Neural cell (in vitro differentiated cells): ENCODE data around the gene KIF5A. TPM values are rescaled to one million over a fixed set of nuclear protein-coding genes. Genes with fewer than 3 reads are reported as not detected.
"Not testable (repeated sequence)": the region's sequence is repeated elsewhere in the genome, so short reads cannot be mapped to it uniquely, and the experiment has no call there.

Experiments used
- H2AFZ ChIP-seq: fragments of 200-600, 300-800 bp; sonication (generic), shearing (Covaris generic); 2 replicates; pipeline ENCODE4 v1.6.0; 2014; ENCODE audit warnings: low read depth, mild to moderate bottlenecking, antibody characterized with exemption, low read length, moderate library complexity
- H3F3A ChIP-seq: fragments of 200-600 bp; shearing (Covaris generic); 2 replicates; pipeline ENCODE4 v1.6.1; 2016; ENCODE audit warnings: mild to moderate bottlenecking, moderate library complexity, mixed read lengths, antibody characterized with exemption, low read length; ENCODE audit not compliant: insufficient read depth, poor library complexity, severe bottlenecking
- H3K27ac ChIP-seq: fragments of 200-600, 300-800 bp; sonication (generic), shearing (Covaris generic); 2 replicates; pipeline ENCODE4 v1.5.1; 2014; ENCODE audit warnings: mild to moderate bottlenecking, low read length, moderate library complexity
- H3K27me3 ChIP-seq: fragments of 300-800, 200-600 bp; sonication (generic), shearing (Covaris generic); 2 replicates; pipeline ENCODE4 v1.6.0; 2014; ENCODE audit warnings: mild to moderate bottlenecking, low read depth, low read length, moderate library complexity; ENCODE audit not compliant: insufficient read depth
- H3K36me3 ChIP-seq: fragments of 300-800, 200-600 bp; sonication (generic), shearing (Covaris generic); 2 replicates; pipeline ENCODE4 v1.5.1; 2014; ENCODE audit warnings: mild to moderate bottlenecking, antibody characterized with exemption, low read length, moderate library complexity; ENCODE audit not compliant: insufficient read depth
- H3K4me2 ChIP-seq: fragments of 300-800, 200-600 bp; sonication (generic), shearing (Covaris generic); 2 replicates; pipeline ENCODE4 v1.6.0; 2014; ENCODE audit warnings: mild to moderate bottlenecking, low read length
- H3K4me3 ChIP-seq: fragments of 300-800, 200-600 bp; sonication (generic), shearing (Covaris generic); 2 replicates; pipeline ENCODE4 v1.5.1; 2014; ENCODE audit warnings: mild to moderate bottlenecking, low read length, moderate library complexity
- H3K79me2 ChIP-seq: fragments of 200-600 bp; shearing (Covaris generic); replicated peaks from 2 replicates; pipeline ENCODE4 v1.6.0; 2014; ENCODE audit warnings: mild to moderate bottlenecking, low read length, moderate library complexity; ENCODE audit not compliant: insufficient read depth
- H3K9ac ChIP-seq: fragments of 300-800, 200-600 bp; sonication (generic), shearing (Covaris generic); 2 replicates; pipeline ENCODE4 v1.6.1; 2016; ENCODE audit warnings: mild to moderate bottlenecking, low read length, mixed read lengths
- H3K9me2 ChIP-seq: fragments of 200-600 bp; shearing (Covaris generic); 2 replicates; pipeline ENCODE4 v1.6.1; 2016; ENCODE audit warnings: mild to moderate bottlenecking, low read length, mixed read lengths; ENCODE audit not compliant: insufficient read depth
- H3K9me3 ChIP-seq: fragments of 200-600, 300-800 bp; sonication (generic), shearing (Covaris generic); 2 replicates; pipeline ENCODE4 v1.6.1; 2016; ENCODE audit warnings: mild to moderate bottlenecking, mixed run types, low read length, moderate library complexity, mixed read lengths
- H4K20me1 ChIP-seq: fragments of 200-600 bp; shearing (Covaris generic); 2 replicates; pipeline ENCODE4 v1.6.1; 2016; ENCODE audit warnings: mild to moderate bottlenecking, mixed run types; ENCODE audit not compliant: insufficient read depth
- EP300 ChIP-seq: fragments of 450-650 bp; conservative IDR thresholded peaks from 2 replicates; pipeline ENCODE4 v1.6.1; 2014; ENCODE audit warnings: antibody characterized with exemption, mild to moderate bottlenecking, moderate library complexity; ENCODE audit not compliant: poor library complexity, severe bottlenecking
- EZH2 ChIP-seq: fragments of 200-600, 300-800 bp; shearing (Covaris generic), sonication (generic); IDR thresholded peaks from 2 replicates; pipeline ENCODE4 v1.6.1; 2014; ENCODE audit warnings: antibody characterized with exemption, low read length, borderline replicate concordance, mild to moderate bottlenecking; ENCODE audit not compliant: insufficient read depth, poor library complexity, severe bottlenecking
- MXI1 ChIP-seq: fragments of 450-650 bp; conservative IDR thresholded peaks from 2 replicates; pipeline ENCODE4 v1.6.1; 2014; ENCODE audit warnings: antibody characterized with exemption, mild to moderate bottlenecking; ENCODE audit not compliant: poor library complexity, severe bottlenecking
- POLR2AphosphoS5 ChIP-seq: IDR thresholded peaks from 2 replicates; pipeline ENCODE4 v1.6.1; 2012
- RAD21 ChIP-seq: fragments of 450-650 bp; conservative IDR thresholded peaks from 2 replicates; pipeline ENCODE4 v1.6.1; 2014; ENCODE audit warnings: antibody characterized with exemption, mild to moderate bottlenecking, moderate library complexity
- SMC3 ChIP-seq: fragments of 450-650 bp; conservative IDR thresholded peaks from 2 replicates; pipeline ENCODE4 v1.6.1; 2014; ENCODE audit warnings: antibody characterized with exemption, mild to moderate bottlenecking, moderate library complexity; ENCODE audit not compliant: poor library complexity
- TAF1 ChIP-seq: IDR thresholded peaks from 2 replicates; pipeline ENCODE4 v1.6.1; 2012; ENCODE audit warnings: low read depth
- polyA plus RNA-seq: library from polyadenylated mRNA; depleted of rRNA; stranded (reverse); fragments of >200 nt; gene quantifications from 2 replicates; pipeline ENCODE4 v1.2.3, GENCODE V29; 2014
- TF ChIP-seq, protein P1 (sequence below): IDR thresholded peaks from 2 replicates; pipeline ENCODE4 v1.6.1; 2012; ENCODE audit warnings: borderline replicate concordance
- TF ChIP-seq, protein P2 (sequence below): fragments of 450-650 bp; IDR thresholded peaks from 2 replicates; pipeline ENCODE4 v1.5.1; 2014; ENCODE audit warnings: antibody characterized with exemption, mild to moderate bottlenecking, moderate library complexity; ENCODE audit not compliant: poor library complexity, severe bottlenecking

Gene KIF5A
- polyA plus RNA-seq, 1 donor from 2014 or later: 58.8 TPM

DNA sequence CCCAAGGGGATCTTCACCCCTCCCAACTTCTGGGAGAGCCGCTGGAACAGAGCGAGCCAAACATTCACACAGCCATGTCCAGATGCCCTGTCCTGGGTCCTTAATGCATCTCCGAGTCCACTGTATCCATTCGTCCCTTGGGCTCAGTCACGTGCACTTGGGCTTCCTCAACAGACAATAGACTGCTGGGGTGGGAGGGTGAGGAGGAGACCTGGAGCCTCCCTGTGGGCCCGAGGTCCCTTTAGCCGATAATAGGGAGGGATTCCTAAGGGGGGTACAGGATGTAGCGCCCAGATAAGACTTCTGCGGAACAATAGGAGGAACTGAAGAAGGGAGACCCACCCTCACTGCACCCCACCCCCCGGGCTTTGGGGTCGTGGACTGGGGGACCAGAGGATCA lies 68.1 kb downstream of the KIF5A start:
- Histone ChIP-seq H3K9me2 (no peaks in the 10 kb centered on the region), H3K4me2 (no peak overlapping the region), H3K27ac (no peak overlapping the region), H3K79me2 (no peaks in the 10 kb centered on the region), H3K4me3 (no peak overlapping the region), H2AFZ (no peak overlapping the region), H3K36me3 (no peaks in the 10 kb centered on the region), H3F3A (no peaks in the 10 kb centered on the region), H3K27me3 (peaks cover 51% of the 10 kb centered on the region), H4K20me1 (no peaks in the 10 kb centered on the region), H3K9ac (no peak overlapping the region), H3K9me3 (no peaks in the 10 kb centered on the region)
- TF ChIP-seq, protein P1, sequence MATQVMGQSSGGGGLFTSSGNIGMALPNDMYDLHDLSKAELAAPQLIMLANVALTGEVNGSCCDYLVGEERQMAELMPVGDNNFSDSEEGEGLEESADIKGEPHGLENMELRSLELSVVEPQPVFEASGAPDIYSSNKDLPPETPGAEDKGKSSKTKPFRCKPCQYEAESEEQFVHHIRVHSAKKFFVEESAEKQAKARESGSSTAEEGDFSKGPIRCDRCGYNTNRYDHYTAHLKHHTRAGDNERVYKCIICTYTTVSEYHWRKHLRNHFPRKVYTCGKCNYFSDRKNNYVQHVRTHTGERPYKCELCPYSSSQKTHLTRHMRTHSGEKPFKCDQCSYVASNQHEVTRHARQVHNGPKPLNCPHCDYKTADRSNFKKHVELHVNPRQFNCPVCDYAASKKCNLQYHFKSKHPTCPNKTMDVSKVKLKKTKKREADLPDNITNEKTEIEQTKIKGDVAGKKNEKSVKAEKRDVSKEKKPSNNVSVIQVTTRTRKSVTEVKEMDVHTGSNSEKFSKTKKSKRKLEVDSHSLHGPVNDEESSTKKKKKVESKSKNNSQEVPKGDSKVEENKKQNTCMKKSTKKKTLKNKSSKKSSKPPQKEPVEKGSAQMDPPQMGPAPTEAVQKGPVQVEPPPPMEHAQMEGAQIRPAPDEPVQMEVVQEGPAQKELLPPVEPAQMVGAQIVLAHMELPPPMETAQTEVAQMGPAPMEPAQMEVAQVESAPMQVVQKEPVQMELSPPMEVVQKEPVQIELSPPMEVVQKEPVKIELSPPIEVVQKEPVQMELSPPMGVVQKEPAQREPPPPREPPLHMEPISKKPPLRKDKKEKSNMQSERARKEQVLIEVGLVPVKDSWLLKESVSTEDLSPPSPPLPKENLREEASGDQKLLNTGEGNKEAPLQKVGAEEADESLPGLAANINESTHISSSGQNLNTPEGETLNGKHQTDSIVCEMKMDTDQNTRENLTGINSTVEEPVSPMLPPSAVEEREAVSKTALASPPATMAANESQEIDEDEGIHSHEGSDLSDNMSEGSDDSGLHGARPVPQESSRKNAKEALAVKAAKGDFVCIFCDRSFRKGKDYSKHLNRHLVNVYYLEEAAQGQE: no peak
- TF ChIP-seq EZH2 (no peak), MXI1 (no peak), SMC3 (no peak), EP300 (no peak), TAF1 (no peak), POLR2AphosphoS5 (no peak), RAD21 (no peak)
- TF ChIP-seq, protein P2, sequence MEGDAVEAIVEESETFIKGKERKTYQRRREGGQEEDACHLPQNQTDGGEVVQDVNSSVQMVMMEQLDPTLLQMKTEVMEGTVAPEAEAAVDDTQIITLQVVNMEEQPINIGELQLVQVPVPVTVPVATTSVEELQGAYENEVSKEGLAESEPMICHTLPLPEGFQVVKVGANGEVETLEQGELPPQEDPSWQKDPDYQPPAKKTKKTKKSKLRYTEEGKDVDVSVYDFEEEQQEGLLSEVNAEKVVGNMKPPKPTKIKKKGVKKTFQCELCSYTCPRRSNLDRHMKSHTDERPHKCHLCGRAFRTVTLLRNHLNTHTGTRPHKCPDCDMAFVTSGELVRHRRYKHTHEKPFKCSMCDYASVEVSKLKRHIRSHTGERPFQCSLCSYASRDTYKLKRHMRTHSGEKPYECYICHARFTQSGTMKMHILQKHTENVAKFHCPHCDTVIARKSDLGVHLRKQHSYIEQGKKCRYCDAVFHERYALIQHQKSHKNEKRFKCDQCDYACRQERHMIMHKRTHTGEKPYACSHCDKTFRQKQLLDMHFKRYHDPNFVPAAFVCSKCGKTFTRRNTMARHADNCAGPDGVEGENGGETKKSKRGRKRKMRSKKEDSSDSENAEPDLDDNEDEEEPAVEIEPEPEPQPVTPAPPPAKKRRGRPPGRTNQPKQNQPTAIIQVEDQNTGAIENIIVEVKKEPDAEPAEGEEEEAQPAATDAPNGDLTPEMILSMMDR: no peak

DNA sequence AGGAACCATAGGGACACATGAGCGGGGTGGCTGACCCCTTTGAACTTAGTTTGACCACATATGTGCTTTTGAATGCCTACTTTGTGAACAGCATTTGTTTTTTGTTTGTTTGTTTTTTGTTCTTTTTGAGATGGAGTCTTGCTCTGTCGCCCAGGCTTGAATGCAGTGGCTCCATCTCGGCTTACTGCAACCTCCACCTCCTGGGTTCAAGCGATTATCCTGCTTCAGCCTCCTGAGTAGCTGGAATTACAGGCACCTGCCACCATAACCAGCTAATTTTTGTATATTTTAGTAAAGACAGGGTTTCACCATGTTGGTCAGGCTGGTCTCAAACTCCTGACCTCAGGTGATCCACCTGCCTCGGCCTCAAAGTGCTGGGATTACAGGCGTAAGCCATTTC lies 68.6 kb downstream of the KIF5A start:
- H3K79me2 ChIP-seq, H3K27ac ChIP-seq, H4K20me1 ChIP-seq, H3F3A ChIP-seq, H3K4me2 ChIP-seq, H3K9ac ChIP-seq, H3K36me3 ChIP-seq, H3K9me3 ChIP-seq, H2AFZ ChIP-seq, H3K4me3 ChIP-seq, H3K9me2 ChIP-seq: not testable (repeated sequence)
- peaks cover 56% of the 10 kb centered on the region for H3K27me3 ChIP-seq

DNA sequence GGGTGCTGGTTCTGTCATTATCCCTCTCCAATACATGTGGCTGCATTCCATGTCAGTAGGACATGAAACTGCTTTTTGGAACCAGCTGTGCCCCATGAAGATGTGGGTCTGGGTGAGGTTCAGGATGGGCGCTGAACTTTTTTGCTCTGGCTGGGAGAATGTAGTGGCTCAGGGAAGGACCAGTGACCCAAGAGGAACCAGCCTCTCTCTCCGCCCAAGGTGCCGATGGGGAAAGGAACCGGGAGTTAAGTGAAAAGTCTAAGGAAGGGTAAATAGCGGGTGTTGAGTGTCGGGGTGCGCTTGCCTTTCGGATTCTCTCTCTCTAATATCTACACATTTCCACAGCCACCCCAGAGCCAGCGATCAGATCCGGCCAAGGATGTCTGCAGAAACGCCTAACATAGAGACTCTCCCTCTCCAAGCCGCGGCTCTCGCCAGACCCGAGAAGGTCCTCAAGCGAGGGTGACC lies 69.2 kb downstream of the KIF5A start:
- Histone ChIP-seq H3K4me2 (no peak overlapping the region), H3K9me2 (no peaks in the 10 kb centered on the region), H3K36me3 (no peaks in the 10 kb centered on the region), H3K9ac (no peak overlapping the region), H3K27ac (no peak overlapping the region), H3F3A (no peaks in the 10 kb centered on the region), H3K79me2 (no peaks in the 10 kb centered on the region), H3K4me3 (no peak overlapping the region), H4K20me1 (no peaks in the 10 kb centered on the region), H3K9me3 (no peaks in the 10 kb centered on the region), H3K27me3 (peaks cover 61% of the 10 kb centered on the region), H2AFZ (no peak overlapping the region)
- no peak for TF ChIP-seq RAD21
- TF ChIP-seq POLR2AphosphoS5: no peak
- TF ChIP-seq, protein P2: no peak
- TF ChIP-seq EP300: no peak
- TF ChIP-seq, protein P1: no peak
- TF ChIP-seq SMC3: no peak
- no peak for TF ChIP-seq TAF1
- TF ChIP-seq EZH2: no peak
- no peak for TF ChIP-seq MXI1
